Erythroblast (primary cell): ENCODE results near the gene VAC14.

Source experiments
- GATA1 ChIP-seq: IDR thresholded peaks from 2 replicates; pipeline ENCODE4 v1.6.1; 2011; ENCODE audit warnings: low read depth, mild to moderate bottlenecking, control low read depth, low read length, moderate library complexity
- POLR2A ChIP-seq: IDR thresholded peaks from 2 replicates; pipeline ENCODE4 v1.6.1; 2011; ENCODE audit warnings: mild to moderate bottlenecking, low read length

- TF ChIP-seq POLR2A, result no peak
- TF ChIP-seq GATA1, result no peak
Observed at GRCh38 chr16:70701998-70702397, 99.0 kb downstream of the VAC14 start.
